HFFc6 (cell line): ENCODE data around the gene CEP131. TPM values are rescaled to one million over a fixed set of nuclear protein-coding genes. Genes with fewer than 3 reads are reported as not detected.

ENCODE experiments used
- DNase-seq: peaks from one replicate; pipeline ENCODE4 v3.0.0-alpha.2; 2018
- H3K27ac Mint-ChIP-seq: 2 replicates; pipeline ENCODE4 v1.8.0; 2020; ENCODE audit warnings: mild to moderate bottlenecking, mixed read lengths
- H3K27me3 Mint-ChIP-seq: 2 replicates; pipeline ENCODE4 v1.8.0; 2021; ENCODE audit warnings: mild to moderate bottlenecking, moderate library complexity, mixed read lengths; ENCODE audit not compliant: insufficient read depth
- H3K36me3 Mint-ChIP-seq: 2 replicates; pipeline ENCODE4 v1.8.0; 2021; ENCODE audit warnings: low read depth, mixed read lengths
- H3K4me1 Mint-ChIP-seq: 2 replicates; pipeline ENCODE4 v1.8.0; 2020; ENCODE audit warnings: low read depth, mixed read lengths
- H3K4me3 Mint-ChIP-seq: 2 replicates; pipeline ENCODE4 v1.8.0; 2020; ENCODE audit warnings: mild to moderate bottlenecking, moderate library complexity, mixed read lengths
- H3K9me3 Mint-ChIP-seq: 2 replicates; pipeline ENCODE4 v1.8.0; 2020; ENCODE audit warnings: mild to moderate bottlenecking, mixed read lengths
- CTCF ChIP-seq: fragments of 200-600 bp; sonication (generic); IDR thresholded peaks from 2 replicates; pipeline ENCODE4 v1.5.0; 2021; ENCODE audit warnings: antibody characterized with exemption, mild to moderate bottlenecking
- total RNA-seq, 6 experiments: library from RNA; stranded (reverse); fragmentation: NEBNext Ultra II Directional; extraction: Animal tissue kit (Norgen Biotek cat#: 25700); gene quantifications; 2 replicates in 1 of 6; 3 replicates in 5 of 6; pipeline ENCODE4 v1.2.3, GENCODE V29; 2021

The CEP131 gene
- total RNA-seq, 6 experiments from 2014 or later: 8.3 to 13.2 (median 10.7) TPM

- H3K27ac Mint-ChIP-seq: no peak overlapping the region
- H3K36me3 Mint-ChIP-seq: no peaks in the 10 kb centered on the region; the same call in 1 of the 2 replicates
- no peak for TF ChIP-seq CTCF
- H3K4me1 Mint-ChIP-seq: no peaks in the 10 kb centered on the region
- DNase-seq: no peak
- H3K4me3 Mint-ChIP-seq: no peak overlapping the region
- peaks cover 13% of the 10 kb centered on the region for H3K27me3 Mint-ChIP-seq
- H3K9me3 Mint-ChIP-seq: peaks cover 19% of the 10 kb centered on the region
Observed at GRCh38 chr17:81140695-81141094, 82.1 kb downstream of the CEP131 start.

DNA sequence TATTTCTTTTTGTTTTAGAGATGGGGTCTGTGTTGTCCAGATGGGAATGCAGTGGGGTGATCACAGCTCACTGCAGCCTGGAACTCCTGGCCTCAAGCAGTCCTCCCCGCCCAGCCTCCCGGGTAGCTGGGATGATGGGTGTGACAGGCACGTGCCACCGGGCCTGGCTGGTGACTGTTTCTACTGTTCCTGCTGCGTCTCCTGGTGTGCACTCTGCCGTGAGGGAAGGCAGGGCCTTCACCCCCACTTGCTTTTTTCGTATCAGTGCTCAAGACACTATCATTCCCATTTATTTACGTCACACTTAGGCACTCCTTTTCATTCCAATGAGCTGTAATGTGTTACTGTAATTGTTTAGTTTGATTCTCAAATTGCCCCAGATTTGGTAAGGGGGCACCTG is 82.7 kb downstream of the CEP131 start:
- Mint-ChIP-seq H3K36me3 (no peaks in the 10 kb centered on the region; the same call in 1 of the 2 replicates), H3K9me3 (peaks cover 19% of the 10 kb centered on the region), H3K27me3 (peaks cover 11% of the 10 kb centered on the region; the same call in 1 of the 2 replicates), H3K4me1 (no peaks in the 10 kb centered on the region), H3K4me3 (no peak overlapping the region), H3K27ac (no peak overlapping the region)
- no peak for DNase-seq
- no peak for TF ChIP-seq CTCF

Other genes with a start within 250 kb of the CEP131 start
- gene CHMP6, start 231.1 kb downstream of the CEP131 start, total RNA-seq: 10 to 100 TPM; 27.6 to 38.5 (median 31.5) TPM
- gene BAIAP2, start 187.8 kb downstream of the CEP131 start, total RNA-seq: 10 to 100 TPM; 30.8 to 47.4 (median 35.9) TPM
- not detected for gene PVALEF, start 57.5 kb downstream of the CEP131 start, total RNA-seq
- gene AATK, start 56.7 kb downstream of the CEP131 start, total RNA-seq: under 1 TPM; 0.15 to 0.59 (median 0.38) TPM
- 10 to 100 TPM; 16.2 to 22.5 (median 19.0) TPM for gene TEPSIN, start 16.1 kb upstream of the CEP131 start, total RNA-seq
- 100 to 1,000 TPM in 1 of 6 experiments, 10 to 100 TPM in 5; 67.0 to 103 (median 87.9) TPM for gene NDUFAF8, start 16.4 kb upstream of the CEP131 start, total RNA-seq
- 10 to 100 TPM; 71.2 to 88.3 (median 72.2) TPM for gene SLC38A10, start 72.3 kb upstream of the CEP131 start, total RNA-seq
- 1 to 10 TPM; 7.3 to 9.7 (median 8.3) TPM for gene BAHCC1, start 172.5 kb upstream of the CEP131 start, total RNA-seq